ENCODE results near the gene ENPP1.

DNA sequence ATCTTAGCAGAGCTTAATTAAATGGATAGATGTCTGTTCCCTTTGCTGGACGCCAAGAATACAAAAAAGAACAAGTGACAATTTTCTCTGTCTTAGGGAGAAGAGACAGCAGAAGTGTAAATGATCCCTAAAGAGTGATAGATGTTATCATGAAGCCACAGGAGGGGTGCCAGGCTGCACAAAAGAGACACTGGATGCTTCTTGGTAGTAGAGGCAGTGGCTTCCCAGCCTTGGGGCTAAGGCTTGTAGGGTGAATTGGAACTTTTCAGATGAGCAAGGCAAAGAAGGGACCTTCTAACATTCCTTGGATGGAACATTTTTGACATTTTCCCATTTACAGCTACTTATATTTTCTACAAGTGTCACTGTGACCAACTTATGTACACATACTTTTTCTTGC lies 85.4 kb downstream of the ENPP1 start:
- TF ChIP-seq, protein P1, sequence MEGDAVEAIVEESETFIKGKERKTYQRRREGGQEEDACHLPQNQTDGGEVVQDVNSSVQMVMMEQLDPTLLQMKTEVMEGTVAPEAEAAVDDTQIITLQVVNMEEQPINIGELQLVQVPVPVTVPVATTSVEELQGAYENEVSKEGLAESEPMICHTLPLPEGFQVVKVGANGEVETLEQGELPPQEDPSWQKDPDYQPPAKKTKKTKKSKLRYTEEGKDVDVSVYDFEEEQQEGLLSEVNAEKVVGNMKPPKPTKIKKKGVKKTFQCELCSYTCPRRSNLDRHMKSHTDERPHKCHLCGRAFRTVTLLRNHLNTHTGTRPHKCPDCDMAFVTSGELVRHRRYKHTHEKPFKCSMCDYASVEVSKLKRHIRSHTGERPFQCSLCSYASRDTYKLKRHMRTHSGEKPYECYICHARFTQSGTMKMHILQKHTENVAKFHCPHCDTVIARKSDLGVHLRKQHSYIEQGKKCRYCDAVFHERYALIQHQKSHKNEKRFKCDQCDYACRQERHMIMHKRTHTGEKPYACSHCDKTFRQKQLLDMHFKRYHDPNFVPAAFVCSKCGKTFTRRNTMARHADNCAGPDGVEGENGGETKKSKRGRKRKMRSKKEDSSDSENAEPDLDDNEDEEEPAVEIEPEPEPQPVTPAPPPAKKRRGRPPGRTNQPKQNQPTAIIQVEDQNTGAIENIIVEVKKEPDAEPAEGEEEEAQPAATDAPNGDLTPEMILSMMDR (conservative IDR thresholded peaks at IDR 0.05), result no peak
- no peak for TF ChIP-seq ZFX (IDR thresholded peaks at IDR 0.05)
